ENCODE results near the gene C4A.
"Not testable (repeated sequence)": the region's sequence is repeated elsewhere in the genome, so short reads cannot be mapped to it uniquely, and the experiment has no call there.

DNA sequence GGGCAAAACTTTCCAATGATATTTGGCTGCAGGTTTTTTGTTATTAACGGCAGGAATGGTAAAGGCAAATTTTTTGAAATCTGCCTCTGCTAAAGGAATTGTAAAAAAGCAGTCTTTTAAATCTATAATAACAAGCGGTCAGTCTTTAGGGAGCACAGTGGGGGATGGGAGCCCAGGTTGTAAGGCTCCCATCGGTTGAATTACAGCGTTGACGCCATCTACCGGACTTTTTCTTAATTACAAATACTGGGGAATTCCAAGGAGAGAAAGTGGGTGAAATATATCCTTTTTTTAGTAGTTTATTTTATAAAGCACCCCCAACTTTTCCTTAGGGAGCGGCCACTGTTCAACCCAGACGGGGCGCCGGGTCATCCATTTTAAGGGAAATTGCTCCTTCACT, 40.2 kb downstream of the C4A start:
- TF ChIP-seq POLR2A (IDR thresholded peaks at IDR 0.05; ENCODE audit: low read length); GATA1 (IDR thresholded peaks at IDR 0.05; ENCODE audit: low read depth, low read length): not testable (repeated sequence)

All from erythroblast (primary cell).